Endothelial cell of umbilical vein (primary cell): ENCODE data around the gene NEMF. TPM values are rescaled to one million over a fixed set of nuclear protein-coding genes. Genes with fewer than 3 reads are reported as not detected.

Experiments used
- BruUV-seq: library from RNA; stranded (reverse); fragments of 400-500 nt; replicated peaks from 2 replicates; lab custom pipeline; 2021; lab: Mats Ljungman, UMichigan
- CTCF ChIA-PET: fragments of 300-600, 350-600 bp; sonication (Branson Sonifier 250); formaldehyde crosslinking; loops from one replicate; lab custom pipeline; 2021; ENCODE audit warnings: antibody characterized with exemption, inconsistent platforms; lab: Charles Lee
- POLR2A ChIA-PET: fragments of 300-600, 350-600 bp; sonication (Branson Sonifier 250); formaldehyde crosslinking; loops from one replicate; lab custom pipeline; 2021; ENCODE audit warnings: antibody characterized with exemption, inconsistent platforms; lab: Charles Lee
- DNase-seq: peaks from one replicate; pipeline ENCODE4 v3.0.0-alpha.2; 2011; ENCODE audit warnings: low read depth, low spot score
- FAIRE-seq: peaks from 2 replicates; lab custom pipeline; 2011; peaks lifted over from hg19 to GRCh38; lab: Jason Lieb, UNC
- H2AFZ ChIP-seq: 2 replicates; pipeline ENCODE4 v1.6.0; 2012; ENCODE audit warnings: low read depth, low read length, control low read depth, inconsistent platforms
- H3K27ac ChIP-seq: 2 replicates; pipeline ENCODE4 v1.5.1; 2011; ENCODE audit warnings: low read depth, mild to moderate bottlenecking, control low read depth, low read length, moderate library complexity; ENCODE audit not compliant: insufficient read depth
- H3K27me3 ChIP-seq, 2 experiments: 2 replicates each; pipeline versions ENCODE4 v1.6.0 to v1.6.1; 2011; ENCODE audit warnings: low read length in 2 of 2, mixed read lengths in 1 of 2; ENCODE audit not compliant: control insufficient read depth in 2 of 2, insufficient read depth in 2 of 2
- H3K36me3 ChIP-seq, 2 experiments: 2 replicates in 1 of 2; 3 replicates in 1 of 2; pipeline ENCODE4 v1.5.1; 2011; ENCODE audit warnings: low read length in 2 of 2, mild to moderate bottlenecking in 1 of 2, moderate library complexity in 1 of 2; ENCODE audit not compliant: control insufficient read depth in 2 of 2, insufficient read depth in 2 of 2; ENCODE audit errors: extremely low read depth in 1 of 2
- H3K4me1 ChIP-seq: 3 replicates; pipeline ENCODE4 v1.5.1; 2011; ENCODE audit warnings: mild to moderate bottlenecking, low read length; ENCODE audit not compliant: control insufficient read depth, insufficient read depth; ENCODE audit errors: extremely low read depth
- H3K4me2 ChIP-seq: 2 replicates; pipeline ENCODE4 v1.6.1; 2011; ENCODE audit warnings: low read length, control low read depth, mixed read lengths; ENCODE audit not compliant: insufficient read depth
- H3K4me3 ChIP-seq, 3 experiments: fragments of 200-600 bp in 1 of 3; sonication (generic), shearing (Covaris generic) in 1 of 3; replicated peaks in 1 of 3; 2 replicates each; pipeline ENCODE4 v1.5.1; 2011 to 2016; ENCODE audit warnings: control low read depth in 3 of 3, low read length in 3 of 3, mild to moderate bottlenecking in 2 of 3, inconsistent platforms in 1 of 3, low read depth in 1 of 3, moderate library complexity in 1 of 3; ENCODE audit not compliant: insufficient read depth in 1 of 3
- H3K79me2 ChIP-seq: 2 replicates; pipeline ENCODE4 v1.6.0; 2012; ENCODE audit warnings: low read length, inconsistent platforms; ENCODE audit not compliant: control insufficient read depth, insufficient read depth
- H3K9ac ChIP-seq: replicated peaks from 2 replicates; pipeline ENCODE3; 2011; ENCODE audit warnings: low read length, control low read depth; ENCODE audit not compliant: insufficient read depth; ENCODE audit errors: extremely low read depth
- H3K9me1 ChIP-seq: replicated peaks from 3 replicates; pipeline ENCODE4 v1.6.0; 2011; ENCODE audit warnings: mild to moderate bottlenecking, low read length; ENCODE audit not compliant: control insufficient read depth, insufficient read depth; ENCODE audit errors: extremely low read depth
- H3K9me3 ChIP-seq: replicated peaks from 2 replicates; pipeline ENCODE4 v1.5.1; 2012; ENCODE audit warnings: low read length, inconsistent platforms; ENCODE audit not compliant: control insufficient read depth, insufficient read depth
- H4K20me1 ChIP-seq: replicated peaks from 2 replicates; pipeline ENCODE3; 2011; ENCODE audit warnings: mild to moderate bottlenecking, low read length; ENCODE audit not compliant: control insufficient read depth, insufficient read depth; ENCODE audit errors: extremely low read depth
- EZH2 ChIP-seq: IDR thresholded peaks from 2 replicates; pipeline ENCODE4 v1.6.1; 2012; ENCODE audit warnings: borderline replicate concordance, low read depth, mild to moderate bottlenecking, moderate library complexity, low read length, inconsistent platforms; ENCODE audit not compliant: severe bottlenecking
- FOS ChIP-seq: IDR thresholded peaks from 2 replicates; pipeline ENCODE4 v1.6.1; 2011; ENCODE audit warnings: mild to moderate bottlenecking, low read length, moderate library complexity, borderline replicate concordance; ENCODE audit not compliant: insufficient read depth
- GATA2 ChIP-seq: IDR thresholded peaks from 2 replicates; pipeline ENCODE4 v1.7.0; 2011; ENCODE audit warnings: low read depth, mild to moderate bottlenecking, moderate library complexity, mixed read lengths, low read length; ENCODE audit not compliant: insufficient read length, insufficient read depth
- JUN ChIP-seq: IDR thresholded peaks from 2 replicates; pipeline ENCODE4 v1.6.1; 2011; ENCODE audit warnings: borderline replicate concordance, low read depth; ENCODE audit not compliant: insufficient read length, insufficient read depth
- MYC ChIP-seq: IDR thresholded peaks from one replicate; pipeline ENCODE4 v1.6.1; 2011; ENCODE audit warnings: mild to moderate bottlenecking, low read depth, low read length
- POLR2A ChIP-seq: IDR thresholded peaks from 2 replicates; pipeline ENCODE4 v1.6.1; 2012; ENCODE audit warnings: low read depth, mild to moderate bottlenecking, control low read depth, low read length
- POLR2AphosphoS5 ChIP-seq: IDR thresholded peaks from 2 replicates; pipeline ENCODE4 v1.6.1; 2012; ENCODE audit warnings: low read depth, mild to moderate bottlenecking, control low read depth, low read length, moderate library complexity; ENCODE audit not compliant: insufficient read depth
- dilution Hi-C: fragments of 300-500 bp; cut with MboI; formaldehyde crosslinking; loops from one replicate; pipeline ENCODE4 v1.15.0; 2019; ENCODE audit warnings: low sequenced_read_pairs; ENCODE audit not compliant: extremely low pct_ligation_motif_present
- intact Hi-C: fragments of 100-400 bp; cut with micrococcal nuclease; formaldehyde crosslinking; loops from one replicate; pipeline ENCODE4 v1.10.0; 2022
- polyA plus RNA-seq, 4 experiments: library from polyadenylated mRNA; depleted of rRNA in 3 of 4; stranded (reverse) in 3 of 4; unstranded in 1 of 4; fragments of >200 nt; gene quantifications; 2 replicates each; pipeline versions ENCODE4 v1.2.1 to v1.2.3, GENCODE V29; 2011 to 2012; ENCODE audit warnings: missing spikeins in 1 of 4
- total RNA-seq: library from RNA; stranded (reverse); gene quantifications from 2 replicates; pipeline ENCODE4 v1.2.3, GENCODE V29; 2021
- TF ChIP-seq, protein P1 (sequence below), 2 donors: IDR thresholded peaks; 1 replicate in 1 of 2; 2 replicates in 1 of 2; pipeline ENCODE4 v1.5.1; 2011; ENCODE audit warnings: low read length in 2 of 2, mild to moderate bottlenecking in 2 of 2, moderate library complexity in 2 of 2, control low read depth in 1 of 2, inconsistent platforms in 1 of 2, low read depth in 1 of 2; ENCODE audit not compliant: insufficient read depth in 1 of 2; ENCODE audit errors: extremely low read depth in 1 of 2
- TF ChIP-seq, protein P2 (sequence below): IDR thresholded peaks from 2 replicates; pipeline ENCODE4 v1.6.1; 2011; ENCODE audit not compliant: insufficient read depth, insufficient read length

The NEMF gene
- total and polyA plus RNA-seq, 2 donors (not counting 3 experiments of a cell fraction or from before 2014, with no cell fraction given): 12.2 to 71.4 TPM

DNA sequence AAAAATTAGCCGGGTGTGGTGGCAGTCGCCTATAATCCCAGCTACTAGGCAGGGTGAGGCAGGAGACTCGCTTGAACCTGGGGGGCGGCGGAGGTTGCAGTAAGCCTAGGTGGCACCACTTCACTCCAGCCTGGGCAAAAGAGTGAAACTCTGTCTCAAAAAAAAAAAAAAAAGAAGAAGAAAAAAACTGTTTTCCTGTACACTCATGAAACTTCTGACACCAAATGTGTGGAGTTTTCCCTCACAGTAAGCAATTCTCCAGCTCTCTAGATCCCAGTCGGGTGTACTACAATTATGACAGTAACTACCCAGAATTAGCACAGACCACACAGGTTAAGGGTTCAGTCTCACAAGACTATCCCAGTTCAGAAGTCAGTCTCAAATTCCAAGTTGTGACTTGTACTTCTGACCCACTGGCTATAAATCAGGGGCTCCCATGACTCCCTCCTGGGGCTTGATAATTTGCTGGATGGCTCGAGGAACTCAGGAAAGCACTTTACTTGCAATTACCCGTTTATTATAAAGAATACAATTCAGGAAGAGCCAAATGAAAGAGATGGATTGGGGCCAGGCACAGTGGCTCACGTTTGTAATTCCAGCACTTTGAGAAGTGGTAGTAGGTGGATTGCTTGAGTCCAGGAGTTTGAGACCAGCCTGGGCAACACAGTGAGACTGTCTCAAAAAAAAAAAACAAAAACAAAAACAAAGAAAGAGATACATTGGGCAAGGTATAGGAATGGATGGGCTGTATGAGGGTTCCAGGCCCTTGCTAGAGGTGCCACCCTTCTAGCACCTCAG, 27.9 kb upstream of the NEMF start:
- Histone ChIP-seq H3K9me3 (no peaks in the 10 kb centered on the region), H3K9me1 (no peaks in the 10 kb centered on the region), H3K9ac (no peak overlapping the region), H3K4me3 (no peak overlapping the region), H3K36me3 (no peaks in the 10 kb centered on the region), H2AFZ (peak overlapping the region; percentile 48), H3K79me2 (no peaks in the 10 kb centered on the region), H3K27me3 (no peaks in the 10 kb centered on the region), H3K27ac (no peak overlapping the region), H3K4me2 (no peak overlapping the region), H3K4me1 (no peaks in the 10 kb centered on the region), H4K20me1 (no peaks in the 10 kb centered on the region)
- BruUV-seq: no TSS peak
- intact Hi-C loops: no loop called here
- POLR2A ChIA-PET: no interaction called here
- FAIRE-seq: no peak
- TF ChIP-seq MYC (no peak), GATA2 (no peak), POLR2A (no peak), JUN (no peak), POLR2AphosphoS5 (no peak), EZH2 (no peak), FOS (no peak)
- TF ChIP-seq, protein P1, sequence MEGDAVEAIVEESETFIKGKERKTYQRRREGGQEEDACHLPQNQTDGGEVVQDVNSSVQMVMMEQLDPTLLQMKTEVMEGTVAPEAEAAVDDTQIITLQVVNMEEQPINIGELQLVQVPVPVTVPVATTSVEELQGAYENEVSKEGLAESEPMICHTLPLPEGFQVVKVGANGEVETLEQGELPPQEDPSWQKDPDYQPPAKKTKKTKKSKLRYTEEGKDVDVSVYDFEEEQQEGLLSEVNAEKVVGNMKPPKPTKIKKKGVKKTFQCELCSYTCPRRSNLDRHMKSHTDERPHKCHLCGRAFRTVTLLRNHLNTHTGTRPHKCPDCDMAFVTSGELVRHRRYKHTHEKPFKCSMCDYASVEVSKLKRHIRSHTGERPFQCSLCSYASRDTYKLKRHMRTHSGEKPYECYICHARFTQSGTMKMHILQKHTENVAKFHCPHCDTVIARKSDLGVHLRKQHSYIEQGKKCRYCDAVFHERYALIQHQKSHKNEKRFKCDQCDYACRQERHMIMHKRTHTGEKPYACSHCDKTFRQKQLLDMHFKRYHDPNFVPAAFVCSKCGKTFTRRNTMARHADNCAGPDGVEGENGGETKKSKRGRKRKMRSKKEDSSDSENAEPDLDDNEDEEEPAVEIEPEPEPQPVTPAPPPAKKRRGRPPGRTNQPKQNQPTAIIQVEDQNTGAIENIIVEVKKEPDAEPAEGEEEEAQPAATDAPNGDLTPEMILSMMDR (IDR thresholded peaks at IDR 0.05; ENCODE audit: extremely low read depth in 1 of 2, insufficient read depth in 1 of 2, low read depth in 1 of 2, low read length in 2 of 2): no peak
- TF ChIP-seq, protein P2, sequence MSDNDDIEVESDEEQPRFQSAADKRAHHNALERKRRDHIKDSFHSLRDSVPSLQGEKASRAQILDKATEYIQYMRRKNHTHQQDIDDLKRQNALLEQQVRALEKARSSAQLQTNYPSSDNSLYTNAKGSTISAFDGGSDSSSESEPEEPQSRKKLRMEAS: no peak
- dilution Hi-C loops: no loop called here
- peak; percentile 13 for DNase-seq
- CTCF ChIA-PET: interaction anchor here (0.7 to 2.0 kb wide), 27 partner anchors 10 to 236 kb away, joined by 3 to 36 read pairs (median 6); partner anchors contain the start of genes NEMF and VCPKMT
